WI38 (cell line): Measurements from ENCODE around the gene FLT4.

ENCODE experiments used
- H3K4me3 ChIP-seq: 2 replicates; pipeline ENCODE4 v1.5.1; 2011; ENCODE audit warnings: low read depth, mild to moderate bottlenecking, control low read depth, low read length
- TF ChIP-seq, protein P1 (sequence below): IDR thresholded peaks from 2 replicates; pipeline ENCODE4 v1.5.1; 2012; ENCODE audit warnings: low read depth, mild to moderate bottlenecking, control low read depth, low read length

FLT4 gene

DNA sequence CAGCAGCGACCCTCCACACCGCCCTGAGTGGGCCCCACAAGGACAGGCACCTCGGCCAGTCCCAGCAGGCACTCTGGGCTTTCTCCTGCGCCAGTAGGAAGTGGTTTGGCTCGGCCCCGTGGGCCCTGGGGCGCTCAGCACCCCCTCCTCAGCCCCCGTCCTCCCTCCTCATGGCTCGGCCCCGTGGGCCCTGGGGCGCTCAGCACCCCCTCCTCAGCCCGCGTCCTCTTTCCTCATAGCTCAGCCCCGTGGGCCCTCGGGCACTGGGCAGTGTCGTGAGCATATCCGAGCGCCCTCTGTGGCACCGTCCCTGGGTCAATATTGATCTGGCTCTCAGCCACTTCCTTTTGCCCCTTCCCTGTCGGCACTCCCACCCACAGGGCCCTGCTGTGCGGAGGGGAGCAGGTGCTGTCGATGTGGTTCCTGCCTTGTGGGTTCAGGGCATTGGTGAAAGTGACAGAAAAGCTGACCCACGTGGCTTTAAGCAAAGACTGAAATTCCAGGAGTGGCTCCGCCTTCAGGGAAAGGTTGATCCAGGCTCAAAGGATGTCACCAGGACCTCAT lies 52.6 kb downstream of the FLT4 start:
- no peak overlapping the region for H3K4me3 ChIP-seq
- TF ChIP-seq, protein P1, sequence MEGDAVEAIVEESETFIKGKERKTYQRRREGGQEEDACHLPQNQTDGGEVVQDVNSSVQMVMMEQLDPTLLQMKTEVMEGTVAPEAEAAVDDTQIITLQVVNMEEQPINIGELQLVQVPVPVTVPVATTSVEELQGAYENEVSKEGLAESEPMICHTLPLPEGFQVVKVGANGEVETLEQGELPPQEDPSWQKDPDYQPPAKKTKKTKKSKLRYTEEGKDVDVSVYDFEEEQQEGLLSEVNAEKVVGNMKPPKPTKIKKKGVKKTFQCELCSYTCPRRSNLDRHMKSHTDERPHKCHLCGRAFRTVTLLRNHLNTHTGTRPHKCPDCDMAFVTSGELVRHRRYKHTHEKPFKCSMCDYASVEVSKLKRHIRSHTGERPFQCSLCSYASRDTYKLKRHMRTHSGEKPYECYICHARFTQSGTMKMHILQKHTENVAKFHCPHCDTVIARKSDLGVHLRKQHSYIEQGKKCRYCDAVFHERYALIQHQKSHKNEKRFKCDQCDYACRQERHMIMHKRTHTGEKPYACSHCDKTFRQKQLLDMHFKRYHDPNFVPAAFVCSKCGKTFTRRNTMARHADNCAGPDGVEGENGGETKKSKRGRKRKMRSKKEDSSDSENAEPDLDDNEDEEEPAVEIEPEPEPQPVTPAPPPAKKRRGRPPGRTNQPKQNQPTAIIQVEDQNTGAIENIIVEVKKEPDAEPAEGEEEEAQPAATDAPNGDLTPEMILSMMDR = no peak

DNA sequence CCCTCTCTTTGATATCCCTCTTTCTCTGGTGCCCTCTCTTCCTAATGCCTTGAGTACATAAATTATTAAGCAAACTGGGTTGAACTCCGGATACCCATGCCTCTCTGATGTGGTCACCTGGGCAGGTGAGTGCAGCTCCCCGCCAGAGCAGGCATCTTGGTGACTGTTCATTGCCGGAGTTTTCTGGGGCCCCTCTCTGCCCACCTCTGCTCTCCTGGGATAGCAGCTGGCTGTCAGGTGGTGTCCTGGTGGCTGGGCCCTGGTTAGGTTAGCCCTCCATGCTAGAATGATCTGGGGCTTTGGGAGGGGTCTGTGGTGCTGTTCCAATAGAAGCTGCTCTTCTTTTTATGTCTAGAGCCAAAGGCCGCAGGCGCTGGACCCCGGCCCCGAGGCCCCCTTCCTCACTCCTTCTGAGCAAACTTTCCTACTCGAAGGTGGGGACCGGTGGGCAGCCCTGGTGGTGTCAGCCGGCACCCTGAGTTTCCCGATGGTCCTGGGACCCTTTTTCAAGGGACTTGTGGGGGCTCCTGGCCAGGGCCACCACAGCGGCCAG lies 53.2 kb downstream of the FLT4 start:
- no peak overlapping the region for H3K4me3 ChIP-seq
- TF ChIP-seq, protein P1 = no peak

DNA sequence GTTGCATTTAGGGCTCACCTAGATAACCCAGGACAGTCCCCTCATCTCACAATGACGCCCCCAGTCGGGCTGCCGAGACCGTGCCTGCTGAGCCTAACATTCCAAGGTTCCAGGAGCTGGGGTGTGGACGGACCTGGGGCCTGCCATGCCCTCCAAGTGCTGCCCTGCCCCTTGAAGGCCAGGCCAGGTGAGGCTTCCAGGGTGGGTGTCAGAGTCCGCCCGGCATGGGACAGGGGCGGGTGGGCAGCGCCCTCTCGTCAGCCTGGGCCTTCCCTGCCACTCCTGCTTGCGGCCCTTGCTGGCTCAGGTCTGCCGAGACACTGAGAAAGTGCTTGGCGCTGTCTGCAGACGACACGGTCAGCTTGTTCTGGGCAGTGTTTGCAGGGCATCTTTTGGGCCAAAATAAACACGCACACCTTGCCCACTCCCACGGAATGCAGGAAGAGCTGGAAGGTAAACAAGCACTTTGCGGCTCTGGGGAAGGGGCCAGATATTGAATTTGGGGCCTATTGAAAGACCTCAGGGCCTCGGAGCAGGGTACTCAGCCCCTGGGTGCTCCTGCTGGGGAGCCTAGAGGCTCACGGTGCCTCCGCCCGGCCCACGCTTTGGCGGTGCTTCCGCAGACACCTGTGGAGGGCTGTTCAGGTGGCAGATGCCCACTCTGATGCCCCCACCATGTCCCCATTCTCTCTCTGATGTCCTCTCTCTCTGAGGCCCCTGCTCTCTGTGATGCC lies 53.9 kb downstream of the FLT4 start:
- TF ChIP-seq, protein P1 = no peak

DNA sequence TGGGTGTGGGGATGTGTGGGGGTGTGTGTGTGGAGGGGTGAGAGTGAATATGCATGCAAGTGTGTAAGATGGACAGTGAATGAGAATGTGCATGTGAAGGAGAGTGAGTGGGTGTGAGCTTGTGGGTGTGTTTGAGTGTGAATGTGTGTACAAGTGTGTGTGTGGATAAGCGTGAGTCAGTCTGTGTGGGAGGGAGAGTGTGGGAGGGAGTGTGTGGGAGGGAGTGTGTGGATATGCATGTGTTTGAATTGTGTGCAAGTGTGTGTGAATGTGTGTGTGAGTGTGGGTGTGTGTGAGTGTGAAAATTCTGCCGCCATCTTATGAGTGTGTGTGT lies 54.4 kb downstream of the FLT4 start:
- no peak overlapping the region for H3K4me3 ChIP-seq
- TF ChIP-seq, protein P1 = no peak

More for the DNA sequence above, 53.9 kb downstream of the FLT4 start:
- no peak overlapping the region for H3K4me3 ChIP-seq

DNA sequence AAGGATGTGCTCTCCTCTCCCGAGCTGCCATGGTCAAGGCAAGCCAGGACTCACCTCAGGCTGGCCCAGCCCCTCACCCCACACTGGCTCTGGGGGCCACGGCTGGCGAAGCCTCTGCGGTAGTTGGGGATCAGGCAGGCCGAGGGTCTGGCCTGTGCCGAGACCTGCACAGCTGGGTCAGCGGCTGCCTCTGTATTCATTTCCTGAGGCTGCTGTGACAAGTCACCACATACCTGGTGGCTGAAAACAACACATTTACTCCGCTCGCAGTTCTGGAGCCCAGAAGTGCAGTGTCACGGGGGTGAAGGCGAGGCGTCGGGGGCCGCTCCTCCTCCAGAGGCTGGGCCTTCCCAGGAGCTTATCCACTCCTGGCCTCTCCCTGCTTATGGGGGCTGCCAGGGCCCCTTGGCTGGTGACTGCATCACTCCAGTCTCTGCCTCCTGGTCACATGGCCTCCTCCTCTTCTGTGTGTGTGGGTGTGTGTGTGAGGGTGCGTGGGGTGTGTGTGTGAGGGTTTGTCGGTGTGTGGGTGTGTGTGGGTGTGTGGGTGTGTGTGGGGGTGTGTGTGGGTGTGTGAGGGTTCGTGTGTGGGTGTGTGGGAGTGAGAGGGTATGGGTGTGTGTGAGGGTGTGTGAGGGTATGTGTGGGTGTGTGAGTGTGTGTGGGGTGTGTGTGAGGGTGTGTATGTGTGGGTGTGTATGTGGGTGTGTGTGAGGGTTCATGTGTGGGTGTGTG lies 54.9 kb downstream of the FLT4 start:
- H3K4me3 ChIP-seq = no peak overlapping the region
- TF ChIP-seq, protein P1 = no peak

DNA sequence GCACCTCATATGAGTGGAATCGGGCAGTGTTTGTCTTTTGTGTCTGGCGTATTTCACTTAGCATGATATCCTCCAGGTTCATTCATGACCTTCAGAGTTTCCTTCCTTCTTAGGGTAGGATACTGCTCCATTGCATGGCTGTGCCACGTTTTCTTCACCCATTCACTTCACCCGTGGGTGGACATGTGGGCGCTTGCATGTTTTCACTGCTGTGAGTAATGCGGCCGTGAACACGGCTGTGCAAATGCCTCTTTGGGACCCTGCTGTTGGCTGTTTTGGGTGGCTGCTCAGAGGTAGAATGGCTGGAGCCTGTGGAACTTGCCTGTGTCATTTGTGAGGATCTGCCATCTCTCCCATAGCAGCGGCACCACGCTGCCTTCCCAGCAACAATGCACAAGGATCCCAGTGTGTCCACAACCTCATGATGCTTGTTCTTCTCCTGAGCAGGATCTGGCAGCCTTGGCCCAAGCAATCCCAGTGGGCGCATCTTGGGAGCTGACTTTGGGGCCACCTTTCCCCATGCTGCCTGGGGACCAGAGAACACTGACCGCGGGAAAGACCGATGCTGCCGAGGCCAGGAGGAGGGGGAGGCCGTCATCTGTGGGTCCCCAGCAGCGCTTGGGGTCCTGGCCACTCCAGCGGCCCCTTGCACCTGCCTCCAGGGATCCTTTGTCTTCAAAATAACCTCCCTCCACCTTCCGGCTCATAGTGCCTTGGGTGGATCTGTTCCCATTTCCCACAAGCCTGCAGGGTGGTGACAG lies 55.8 kb downstream of the FLT4 start:
- no peak overlapping the region for H3K4me3 ChIP-seq
- TF ChIP-seq, protein P1 = no peak
